A549 (cell line): ENCODE measurements around the gene LMF1. TPM values are rescaled to one million over a fixed set of nuclear protein-coding genes. Genes with fewer than 3 reads are reported as not detected.

Experiments
- ATAC-seq, 2 experiments: fragments of 200-7000 bp in 1 of 2; fragments of >200 bp in 1 of 2; cut with Nextera tagmentation in 1 of 2; cut with Tn5 transposase in 1 of 2; 3 replicates each; pipeline versions ENCODE4 v1.8.0 to v1.9.1; 2018 to 2020; ENCODE audit warnings: mild to moderate bottlenecking in 1 of 2, moderate library complexity in 1 of 2
- CTCF ChIA-PET: fragments of 300-600 bp; sonication (Branson Sonifier 250); formaldehyde crosslinking; extraction: SDS; loops from one replicate; lab custom pipeline; 2021; ENCODE audit warnings: antibody characterized with exemption, inconsistent platforms; lab: Yijun Ruan, JAX
- POLR2A ChIA-PET: fragments of 350-600 bp; formaldehyde crosslinking; extraction: SDS; loops from one replicate; lab custom pipeline; 2021; ENCODE audit warnings: antibody characterized with exemption, inconsistent platforms; lab: Yijun Ruan, JAX
- DNase-seq, 2 experiments: peaks; one replicate each; pipeline versions ENCODE4 v3.0.0 to v3.0.0-alpha.2; 2011 to 2016; ENCODE audit warnings: low read depth in 1 of 2, low spot score in 1 of 2
- FAIRE-seq: peaks from 2 replicates; lab custom pipeline; 2011; peaks lifted over from hg19 to GRCh38; lab: Jason Lieb, UNC
- H3K27ac ChIP-seq, 2 experiments: fragments of >200 bp; sonication (Bioruptor Twin); formaldehyde crosslinking; 3 replicates each; pipeline ENCODE4 v1.5.1; 2016 to 2017
- H3K4me1 ChIP-seq: fragments of >200 bp; sonication (Bioruptor Twin); formaldehyde crosslinking; 3 replicates; pipeline ENCODE4 v1.6.1; 2016
- H3K4me2 ChIP-seq: fragments of >200 bp; sonication (Bioruptor Twin); formaldehyde crosslinking; 3 replicates; pipeline ENCODE4 v1.6.1; 2016
- H3K4me3 ChIP-seq: fragments of >200 bp; sonication (Bioruptor Twin); formaldehyde crosslinking; 3 replicates; pipeline ENCODE4 v1.5.1; 2016
- H3K9me3 ChIP-seq: fragments of >200 bp; sonication (Bioruptor Twin); formaldehyde crosslinking; 3 replicates; pipeline ENCODE4 v1.6.1; 2016
- BHLHE40 ChIP-seq: IDR thresholded peaks from 2 replicates; pipeline ENCODE4 v1.6.1; 2012; ENCODE audit warnings: low read depth, low read length, inconsistent platforms
- CBX2 ChIP-seq: fragments of 200-600 bp; sonication (generic); IDR thresholded peaks from 2 replicates; pipeline ENCODE4 v1.6.1; 2016; ENCODE audit warnings: low read depth, mild to moderate bottlenecking, borderline replicate concordance
- CEBPB ChIP-seq, 2 experiments: fragments of >200 bp in 1 of 2; sonication (Bioruptor Twin) in 1 of 2; formaldehyde crosslinking in 1 of 2; IDR thresholded peaks; 2 replicates each; pipeline ENCODE4 v1.6.1; 2012 to 2016
- EHMT2 ChIP-seq: fragments of 200-600 bp; sonication (generic); IDR thresholded peaks from 2 replicates; pipeline ENCODE4 v1.6.1; 2016; ENCODE audit warnings: antibody characterized with exemption, low read depth, mild to moderate bottlenecking, moderate library complexity
- EP300 ChIP-seq, 2 experiments: fragments of >200 bp; sonication (Bioruptor Twin); formaldehyde crosslinking; IDR thresholded peaks; 2 replicates in 1 of 2; 3 replicates in 1 of 2; pipeline ENCODE4 v1.6.1; 2016 to 2017
- ESRRA ChIP-seq: fragments of 150-350 bp; IDR thresholded peaks from 2 replicates; pipeline ENCODE4 v1.6.1; 2014; ENCODE audit warnings: mild to moderate bottlenecking, low read length, borderline replicate concordance
- FOSL2 ChIP-seq, 2 experiments: fragments of 450-650 bp in 1 of 2; fragments of >200 bp in 1 of 2; sonication (Bioruptor Twin) in 1 of 2; formaldehyde crosslinking; IDR thresholded peaks; 2 replicates each; pipeline versions ENCODE4 v1.5.0 to v1.6.1; 2016 to 2020; ENCODE audit warnings: mild to moderate bottlenecking in 1 of 2, moderate library complexity in 1 of 2
- GATA3 ChIP-seq: IDR thresholded peaks from 2 replicates; pipeline ENCODE4 v1.6.1; 2012; ENCODE audit warnings: borderline replicate concordance
- JUN ChIP-seq, 2 experiments: fragments of >200 bp; sonication (Bioruptor Twin); formaldehyde crosslinking; IDR thresholded peaks; 2 replicates in 1 of 2; 3 replicates in 1 of 2; pipeline ENCODE4 v1.6.1; 2016 to 2017
- JUNB ChIP-seq: fragments of >200 bp; sonication (Bioruptor Twin); formaldehyde crosslinking; IDR thresholded peaks from 2 replicates; pipeline ENCODE4 v1.6.1; 2016
- KDM1A ChIP-seq: fragments of 200-600 bp; sonication (generic); IDR thresholded peaks from 2 replicates; pipeline ENCODE4 v1.6.1; 2016; ENCODE audit warnings: low read depth, mild to moderate bottlenecking
- KDM5A ChIP-seq: fragments of 200-600 bp; sonication (generic); IDR thresholded peaks from 2 replicates; pipeline ENCODE4 v1.6.1; 2016; ENCODE audit warnings: antibody characterized with exemption, mild to moderate bottlenecking
- RAD21 ChIP-seq, 2 experiments: fragments of >200 bp in 1 of 2; sonication (Bioruptor Twin) in 1 of 2; formaldehyde crosslinking in 1 of 2; IDR thresholded peaks in 1 of 2; conservative IDR thresholded peaks in 1 of 2; 2 replicates in 1 of 2; 3 replicates in 1 of 2; pipeline ENCODE4 v1.6.1; 2012 to 2018; ENCODE audit warnings: inconsistent platforms in 1 of 2
- RNF2 ChIP-seq: fragments of 200-600 bp; sonication (generic); IDR thresholded peaks from 2 replicates; pipeline ENCODE4 v1.6.1; 2016; ENCODE audit warnings: low read depth, mild to moderate bottlenecking, antibody characterized with exemption, moderate library complexity, borderline replicate concordance
- SREBF2 ChIP-seq: fragments of 450-650 bp; IDR thresholded peaks from 2 replicates; pipeline ENCODE4 v1.6.1; 2014; ENCODE audit warnings: mild to moderate bottlenecking, moderate library complexity
- ZSCAN20 ChIP-seq: fragments of 250-450 bp; sonication (Bioruptor Pico); IDR thresholded peaks from 2 replicates; pipeline ENCODE4 v1.8.0; 2022; ENCODE audit warnings: mild to moderate bottlenecking, moderate library complexity
- WGBS: methylation state at CpG from one replicate; pipeline ENCODE4 v1.1.6; 2017; ENCODE audit errors: missing lambda C conversion rate; 5-methylcytosine and 5-hydroxymethylcytosine counted together
- polyA plus RNA-seq, 4 experiments: library from polyadenylated mRNA; depleted of rRNA in 3 of 4; stranded (reverse); fragments of >200 nt; fragmentation: RNase III in 1 of 4; extraction: RNeasy Plus Mini Kit Qiagen cat#74134 plus additional on column Dnase treatment in 1 of 4; gene quantifications; 2 replicates in 3 of 4; 3 replicates in 1 of 4; pipeline ENCODE4 v1.2.3, GENCODE V29; 2011 to 2017
- TF ChIP-seq, protein P1 (sequence below): fragments of 250-450 bp; sonication (Bioruptor Pico); IDR thresholded peaks from 2 replicates; pipeline ENCODE4 v1.5.0; 2021; ENCODE audit warnings: mild to moderate bottlenecking, moderate library complexity, borderline replicate concordance
- TF ChIP-seq, protein P2 (sequence below): fragments of >200 bp; sonication (Bioruptor Twin); formaldehyde crosslinking; IDR thresholded peaks from 2 replicates; pipeline ENCODE4 v1.6.1; 2016
- TF ChIP-seq, protein P3 (sequence below): fragments of >200 bp; sonication (Bioruptor Twin); formaldehyde crosslinking; IDR thresholded peaks from 3 replicates; pipeline ENCODE4 v1.5.1; 2016

LMF1 gene
- polyA plus RNA-seq, 2 of the 4 experiments (the other 2 are of a cell fraction), result 8.8 to 10.9 TPM

DNA sequence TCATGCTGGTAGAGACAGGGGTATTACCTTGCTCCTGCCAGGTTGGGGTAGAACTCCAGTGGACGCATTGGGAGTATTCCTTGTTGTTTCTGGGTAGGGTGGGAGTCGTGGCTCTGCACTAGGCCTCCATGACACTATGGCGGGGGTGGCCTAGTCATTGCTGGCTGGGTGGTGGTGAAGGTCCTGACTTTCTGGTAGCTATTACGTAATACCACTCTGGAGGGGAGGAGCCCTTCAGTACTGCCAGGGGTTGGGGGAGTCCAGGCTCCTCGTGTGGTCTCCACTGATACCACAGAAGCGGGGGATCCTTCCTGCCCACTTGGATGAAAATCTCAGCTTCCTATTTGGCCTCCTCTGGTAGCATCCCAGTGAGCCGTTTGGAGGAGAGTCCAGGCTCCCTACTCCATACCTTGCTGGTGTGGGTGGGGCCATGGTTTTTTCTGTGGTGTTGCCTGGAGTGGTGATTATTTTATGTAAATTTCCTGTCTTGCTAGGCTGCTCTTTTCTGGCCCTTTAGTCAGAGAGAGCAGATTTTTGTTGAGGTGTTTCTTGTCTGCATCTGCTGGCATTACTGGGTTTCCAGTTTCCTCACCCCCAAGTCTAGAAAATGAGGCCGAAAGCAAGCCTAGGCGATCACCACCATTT lies 104.4 kb downstream of the LMF1 start:
- FAIRE-seq, result no peak
- ATAC-seq, result no peak
- 88% methylated on average over 9 of the region's 9 CpGs for WGBS
- H3K4me3 ChIP-seq, result no peak overlapping the region
- no peak for DNase-seq
- CTCF ChIA-PET, result interaction anchor here (1.5 to 1.9 kb wide), 2 partner anchors 10 to 191 kb away, joined by 5 to 6 read pairs; no protein-coding TSS in a partner anchor
- no peak overlapping the region for H3K27ac ChIP-seq
- H3K4me1 ChIP-seq, result no peaks in the 10 kb centered on the region
- no peaks in the 10 kb centered on the region for H3K9me3 ChIP-seq
- POLR2A ChIA-PET, result interaction anchor here (0.6 kb wide), 1 partner anchor 18 kb away, joined by 3 read pairs; no protein-coding TSS in a partner anchor
- TF ChIP-seq CEBPB (IDR thresholded peaks at IDR 0.05), result peak in 1 of 2 experiments; percentile 32; a peak in 1 of 4 replicates
- TF ChIP-seq, protein P1, sequence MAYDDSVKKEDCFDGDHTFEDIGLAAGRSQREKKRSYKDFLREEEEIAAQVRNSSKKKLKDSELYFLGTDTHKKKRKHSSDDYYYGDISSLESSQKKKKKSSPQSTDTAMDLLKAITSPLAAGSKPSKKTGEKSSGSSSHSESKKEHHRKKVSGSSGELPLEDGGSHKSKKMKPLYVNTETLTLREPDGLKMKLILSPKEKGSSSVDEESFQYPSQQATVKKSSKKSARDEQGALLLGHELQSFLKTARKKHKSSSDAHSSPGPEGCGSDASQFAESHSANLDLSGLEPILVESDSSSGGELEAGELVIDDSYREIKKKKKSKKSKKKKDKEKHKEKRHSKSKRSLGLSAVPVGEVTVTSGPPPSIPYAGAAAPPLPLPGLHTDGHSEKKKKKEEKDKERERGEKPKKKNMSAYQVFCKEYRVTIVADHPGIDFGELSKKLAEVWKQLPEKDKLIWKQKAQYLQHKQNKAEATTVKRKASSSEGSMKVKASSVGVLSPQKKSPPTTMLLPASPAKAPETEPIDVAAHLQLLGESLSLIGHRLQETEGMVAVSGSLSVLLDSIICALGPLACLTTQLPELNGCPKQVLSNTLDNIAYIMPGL (CRISPR knock-in tag), result no peak
- H3K4me2 ChIP-seq, result no peak overlapping the region

DNA sequence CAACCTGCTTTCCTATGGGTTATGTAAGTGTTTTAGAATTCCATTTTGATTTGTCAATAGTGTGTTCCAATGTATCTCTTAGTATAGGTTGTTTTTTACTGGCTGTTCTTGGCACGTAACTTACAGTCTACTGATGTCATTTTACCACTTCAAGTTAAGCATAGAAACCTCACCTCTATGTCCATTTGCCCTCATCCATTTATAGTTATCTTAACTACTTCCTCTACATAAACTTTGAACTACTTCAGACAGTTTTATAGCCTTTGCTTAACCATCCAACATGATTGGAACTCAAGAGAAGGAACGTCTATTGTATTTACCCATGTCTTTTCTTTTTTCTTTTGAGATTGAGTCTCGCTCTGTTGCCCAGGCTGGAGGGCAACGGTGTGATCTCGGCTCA lies 105.8 kb downstream of the LMF1 start:
- H3K4me1 ChIP-seq, result no peaks in the 10 kb centered on the region
- no peak for TF ChIP-seq EHMT2
- TF ChIP-seq JUN (IDR thresholded peaks at IDR 0.05), result no peak
- TF ChIP-seq, protein P2, sequence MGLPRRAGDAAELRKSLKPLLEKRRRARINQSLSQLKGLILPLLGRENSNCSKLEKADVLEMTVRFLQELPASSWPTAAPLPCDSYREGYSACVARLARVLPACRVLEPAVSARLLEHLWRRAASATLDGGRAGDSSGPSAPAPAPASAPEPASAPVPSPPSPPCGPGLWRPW, result no peak
- TF ChIP-seq JUNB, result no peak
- TF ChIP-seq, protein P3, sequence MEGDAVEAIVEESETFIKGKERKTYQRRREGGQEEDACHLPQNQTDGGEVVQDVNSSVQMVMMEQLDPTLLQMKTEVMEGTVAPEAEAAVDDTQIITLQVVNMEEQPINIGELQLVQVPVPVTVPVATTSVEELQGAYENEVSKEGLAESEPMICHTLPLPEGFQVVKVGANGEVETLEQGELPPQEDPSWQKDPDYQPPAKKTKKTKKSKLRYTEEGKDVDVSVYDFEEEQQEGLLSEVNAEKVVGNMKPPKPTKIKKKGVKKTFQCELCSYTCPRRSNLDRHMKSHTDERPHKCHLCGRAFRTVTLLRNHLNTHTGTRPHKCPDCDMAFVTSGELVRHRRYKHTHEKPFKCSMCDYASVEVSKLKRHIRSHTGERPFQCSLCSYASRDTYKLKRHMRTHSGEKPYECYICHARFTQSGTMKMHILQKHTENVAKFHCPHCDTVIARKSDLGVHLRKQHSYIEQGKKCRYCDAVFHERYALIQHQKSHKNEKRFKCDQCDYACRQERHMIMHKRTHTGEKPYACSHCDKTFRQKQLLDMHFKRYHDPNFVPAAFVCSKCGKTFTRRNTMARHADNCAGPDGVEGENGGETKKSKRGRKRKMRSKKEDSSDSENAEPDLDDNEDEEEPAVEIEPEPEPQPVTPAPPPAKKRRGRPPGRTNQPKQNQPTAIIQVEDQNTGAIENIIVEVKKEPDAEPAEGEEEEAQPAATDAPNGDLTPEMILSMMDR, result no peak
- no peak for TF ChIP-seq ZSCAN20
- TF ChIP-seq, all 56 proteins: peak for 0
- POLR2A ChIA-PET, result no interaction called here
- ATAC-seq (no peak), FAIRE-seq (no peak), DNase-seq (no peak)
- no peaks in the 10 kb centered on the region for H3K9me3 ChIP-seq
- WGBS, result 76% methylated on average over 5 of the region's 5 CpGs
- CTCF ChIA-PET, result interaction anchor here (0.9 kb wide), 1 partner anchor 20 kb away, joined by 3 read pairs; no protein-coding TSS in a partner anchor
- no peak overlapping the region for H3K4me2 ChIP-seq
- H3K4me3 ChIP-seq, result no peak overlapping the region
- H3K27ac ChIP-seq, result no peak overlapping the region

DNA sequence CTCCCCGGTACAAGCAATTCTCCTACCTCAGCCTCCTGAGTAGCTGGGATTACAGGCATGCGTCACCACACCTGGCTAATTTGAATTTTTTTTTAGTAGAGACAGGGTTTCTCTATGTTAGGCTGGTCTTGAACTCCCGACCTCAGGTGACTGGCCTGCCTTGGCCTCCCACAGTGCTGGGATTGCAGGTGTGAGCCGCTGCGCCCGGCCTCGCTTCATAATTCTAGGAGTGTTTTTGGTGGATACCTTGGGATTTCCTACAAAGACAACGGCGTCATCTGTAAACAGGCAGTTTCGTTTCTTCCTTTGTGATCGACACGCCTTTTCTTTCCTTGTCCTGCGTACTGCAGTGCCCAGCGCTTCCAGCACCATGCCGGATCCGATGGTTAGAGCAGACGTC lies 109.3 kb downstream of the LMF1 start:
- DNase-seq, result no peak
- 84% methylated on average over 17 of the region's 17 CpGs for WGBS
- TF ChIP-seq ESRRA (no peak), RAD21 (conservative IDR thresholded peaks at IDR 0.05 in 1 of 2, IDR thresholded peaks at IDR 0.05 in 1 of 2) (no peak)
- no peaks in the 10 kb centered on the region for H3K4me1 ChIP-seq
- no peak overlapping the region for H3K4me3 ChIP-seq
- H3K9me3 ChIP-seq, result peaks cover 11% of the 10 kb centered on the region
- ChIA-PET POLR2A (no interaction called here), CTCF (interaction anchor here (0.6 to 2.1 kb wide), 3 partner anchors 9 to 195 kb away, joined by 3 to 8 read pairs (median 3); no protein-coding TSS in a partner anchor)
- H3K4me2 ChIP-seq, result no peak overlapping the region
- no peak for ATAC-seq
- FAIRE-seq, result no peak
- H3K27ac ChIP-seq, result no peak overlapping the region

DNA sequence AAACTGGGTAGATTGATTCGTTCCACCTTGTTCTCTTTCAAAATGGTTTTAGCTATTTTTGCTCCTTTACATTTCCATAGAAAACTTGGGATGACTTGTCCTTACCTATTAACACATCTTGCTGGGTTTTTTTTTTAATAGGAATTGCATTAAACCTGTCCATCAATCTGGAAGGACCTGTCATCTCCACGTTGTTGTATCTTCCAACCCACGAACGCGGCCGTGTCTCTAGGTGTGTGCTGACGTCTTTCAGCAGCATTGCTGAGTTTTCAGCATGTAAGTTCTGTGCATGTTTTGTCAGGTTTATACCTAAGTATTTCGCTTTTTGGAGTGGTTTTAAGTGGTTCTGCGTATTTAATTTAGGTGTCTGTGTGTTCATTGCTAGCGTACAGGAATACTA lies 109.9 kb downstream of the LMF1 start:
- no peak for DNase-seq
- no peak overlapping the region for H3K4me2 ChIP-seq
- ChIA-PET POLR2A (no interaction called here), CTCF (interaction anchor here (0.7 to 2.1 kb wide), 2 partner anchors 109 to 195 kb away, joined by 3 to 8 read pairs; no protein-coding TSS in a partner anchor)
- peaks cover 16% of the 10 kb centered on the region for H3K9me3 ChIP-seq
- no peak overlapping the region for H3K4me3 ChIP-seq
- H3K4me1 ChIP-seq, result no peaks in the 10 kb centered on the region
- WGBS, result 69% methylated on average over 10 of the region's 10 CpGs
- FAIRE-seq, result no peak
- ATAC-seq, result no peak
- H3K27ac ChIP-seq, result no peak overlapping the region
- no peak for TF ChIP-seq FOSL2 (IDR thresholded peaks at IDR 0.05)
- no peak for TF ChIP-seq FOSL2 (CRISPR knock-in tag; IDR thresholded peaks at IDR 0.05)
- no peak for TF ChIP-seq GATA3
- TF ChIP-seq BHLHE40, result no peak
- no peak for TF ChIP-seq KDM1A
- TF ChIP-seq, protein P1 (CRISPR knock-in tag), result no peak
- TF ChIP-seq KDM5A, result no peak
- no peak for TF ChIP-seq RNF2
- no peak for TF ChIP-seq CBX2
- TF ChIP-seq EP300 (IDR thresholded peaks at IDR 0.05), result no peak
- no peak for TF ChIP-seq SREBF2
- TF ChIP-seq JUN (IDR thresholded peaks at IDR 0.05), result no peak
- TF ChIP-seq, protein P3, result no peak
